Testis (tissue), 2 donors: ENCODE results near the gene NUCB1.

Source experiments
- POLR2A ChIP-seq: fragments of 450-650 bp; IDR thresholded peaks from one replicate; pipeline ENCODE4 v1.6.1; 2017; ENCODE audit warnings: antibody characterized with exemption, mild to moderate bottlenecking, moderate library complexity
- TF ChIP-seq, protein P1 (sequence below), 3 experiments: fragments of 450-650 bp in 2 of 3; fragments of 200-600 bp in 1 of 3; sonication (generic) in 1 of 3; IDR thresholded peaks; one replicate each; pipeline ENCODE4 v1.5.1; 2016 to 2019; ENCODE audit warnings: antibody characterized with exemption in 3 of 3, mild to moderate bottlenecking in 2 of 3, moderate library complexity in 1 of 3

- TF ChIP-seq, protein P1, sequence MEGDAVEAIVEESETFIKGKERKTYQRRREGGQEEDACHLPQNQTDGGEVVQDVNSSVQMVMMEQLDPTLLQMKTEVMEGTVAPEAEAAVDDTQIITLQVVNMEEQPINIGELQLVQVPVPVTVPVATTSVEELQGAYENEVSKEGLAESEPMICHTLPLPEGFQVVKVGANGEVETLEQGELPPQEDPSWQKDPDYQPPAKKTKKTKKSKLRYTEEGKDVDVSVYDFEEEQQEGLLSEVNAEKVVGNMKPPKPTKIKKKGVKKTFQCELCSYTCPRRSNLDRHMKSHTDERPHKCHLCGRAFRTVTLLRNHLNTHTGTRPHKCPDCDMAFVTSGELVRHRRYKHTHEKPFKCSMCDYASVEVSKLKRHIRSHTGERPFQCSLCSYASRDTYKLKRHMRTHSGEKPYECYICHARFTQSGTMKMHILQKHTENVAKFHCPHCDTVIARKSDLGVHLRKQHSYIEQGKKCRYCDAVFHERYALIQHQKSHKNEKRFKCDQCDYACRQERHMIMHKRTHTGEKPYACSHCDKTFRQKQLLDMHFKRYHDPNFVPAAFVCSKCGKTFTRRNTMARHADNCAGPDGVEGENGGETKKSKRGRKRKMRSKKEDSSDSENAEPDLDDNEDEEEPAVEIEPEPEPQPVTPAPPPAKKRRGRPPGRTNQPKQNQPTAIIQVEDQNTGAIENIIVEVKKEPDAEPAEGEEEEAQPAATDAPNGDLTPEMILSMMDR (IDR thresholded peaks at IDR 0.05): no peak
- TF ChIP-seq POLR2A: no peak
Measured at GRCh38 chr19:48969276-48970138, 69.4 kb downstream of the NUCB1 start.
